Stimulated activated memory B cell treated with anti-CD40 and anti-IgM and Interleukin-4, amounts not matched to agents 10 μg/mL and 1 μg/mL and 100 μg/mL, for 72 hours (primary cell): ENCODE data around the gene FANCL.
"Not testable (repeated sequence)": the region's sequence is repeated elsewhere in the genome, so short reads cannot be mapped to it uniquely, and the experiment has no call there.

Experiments used
- ATAC-seq: fragments of 150-1000 bp; cut with Tn5 transposase; 2 replicates; pipeline ENCODE4 v1.10.0; 2021
- H3K27ac Mint-ChIP-seq: one replicate; pipeline ENCODE4 v1.8.0; 2022; ENCODE audit warnings: mild to moderate bottlenecking, mixed read lengths
- H3K27me3 Mint-ChIP-seq: one replicate; pipeline ENCODE4 v1.8.0; 2022; ENCODE audit warnings: mixed read lengths
- H3K36me3 Mint-ChIP-seq: one replicate; pipeline ENCODE4 v1.8.0; 2022; ENCODE audit warnings: mixed read lengths
- H3K4me1 Mint-ChIP-seq: one replicate; pipeline ENCODE4 v1.8.0; 2022; ENCODE audit warnings: mixed read lengths
- H3K4me3 Mint-ChIP-seq: one replicate; pipeline ENCODE4 v1.8.0; 2022; ENCODE audit warnings: mild to moderate bottlenecking, moderate library complexity, mixed read lengths
- H3K9me3 Mint-ChIP-seq: one replicate; pipeline ENCODE4 v1.8.0; 2022; ENCODE audit warnings: mixed read lengths

FANCL gene

DNA sequence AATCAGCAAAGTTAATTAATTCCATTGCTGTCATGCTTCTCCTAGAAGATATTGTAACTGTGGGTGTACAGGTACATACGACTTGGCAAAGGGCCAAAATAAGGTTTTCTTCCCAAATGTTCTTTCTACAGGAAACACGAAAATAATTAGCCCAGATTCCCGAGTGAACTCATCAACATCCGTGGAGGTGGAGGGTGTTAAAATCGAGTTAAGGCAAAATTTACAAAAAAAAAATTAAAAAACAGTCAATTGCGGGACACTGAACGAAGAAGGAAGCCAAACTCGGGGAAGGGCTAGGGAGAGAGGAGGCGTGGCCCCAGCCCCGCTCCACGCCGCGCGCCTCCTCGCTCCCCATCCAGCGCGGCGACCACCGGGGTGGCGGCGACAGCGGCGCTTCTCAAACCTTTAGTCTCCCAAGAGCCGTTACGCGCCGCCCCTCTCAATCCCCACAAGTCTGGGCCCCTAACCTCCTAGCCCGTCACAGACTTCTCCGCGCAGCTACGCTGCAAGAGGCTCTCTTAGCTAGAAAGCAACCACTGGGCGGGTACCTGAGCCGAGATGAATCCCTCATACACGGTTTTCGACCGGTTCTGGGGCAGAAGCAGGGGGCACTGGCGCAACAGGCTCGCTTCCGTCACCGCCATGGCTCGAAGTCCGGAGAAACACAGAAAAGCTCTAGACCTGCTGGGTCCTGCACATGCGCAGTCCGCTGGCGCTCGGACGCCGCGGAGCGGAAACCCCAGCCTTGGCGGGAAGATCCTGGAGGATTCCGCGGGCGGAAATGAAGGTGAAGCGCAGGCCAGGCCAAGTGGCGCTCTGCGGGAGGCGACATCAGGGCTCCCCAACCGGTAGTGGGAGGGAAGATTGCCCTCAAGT is at the start of gene FANCL:
Gene FANCL, minus strand, starts transcription at position 656 of the 876 bp plus-strand sequence. Its CDS starts 12 bp downstream, at position 644.
- Mint-ChIP-seq H3K9me3 (no peaks in the 10 kb centered on the region), H3K27me3 (no peaks in the 10 kb centered on the region), H3K4me3 (peak within 1 kb of the TSS; percentile 96), H3K36me3 (peaks cover 4% of the 10 kb centered on the region), H3K4me1 (peaks cover 42% of the 10 kb centered on the region), H3K27ac (peak within 1 kb of the TSS; percentile 97)
- ATAC-seq: peak; percentile 93

DNA sequence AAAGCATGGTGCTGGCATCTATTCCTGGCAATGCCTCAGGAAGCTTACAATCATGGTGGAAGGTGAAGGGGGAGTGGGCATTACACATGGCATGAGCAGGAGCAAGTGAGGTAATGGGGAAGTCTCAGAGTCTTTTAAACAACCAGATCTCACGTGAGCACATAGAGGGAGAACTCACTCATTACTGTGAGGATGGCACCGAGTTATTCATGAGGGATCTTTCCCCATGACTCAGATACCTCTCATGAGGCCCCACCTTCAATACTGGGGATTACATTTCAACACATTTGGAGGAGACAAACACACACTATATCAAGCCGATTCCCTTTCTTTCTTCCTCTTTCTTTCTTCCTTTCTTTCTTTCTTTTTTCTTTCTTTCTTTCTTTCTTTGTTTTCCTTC is 47.9 kb upstream of the FANCL start:
- Mint-ChIP-seq H3K27me3 (peaks cover 27% of the 10 kb centered on the region), H3K36me3 (no peaks in the 10 kb centered on the region)

DNA sequence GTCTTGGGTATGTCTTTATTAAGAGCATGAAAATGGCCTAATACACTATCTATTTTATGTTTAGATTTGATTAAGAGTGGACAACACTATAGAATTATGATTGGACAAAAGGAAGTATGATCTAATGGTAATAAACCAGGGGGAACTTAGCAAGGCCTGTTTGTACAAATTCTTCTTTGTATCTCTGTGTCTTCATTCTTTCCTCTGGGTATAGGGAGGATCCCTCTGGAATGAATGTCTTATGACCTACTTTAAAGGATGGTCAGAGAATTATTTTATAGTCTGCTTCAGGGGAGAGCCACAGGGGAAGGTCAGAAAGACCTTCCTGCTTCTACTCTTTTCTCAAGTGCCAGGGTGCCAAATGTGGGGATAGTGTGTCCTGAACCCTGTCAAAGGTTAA is 42.8 kb upstream of the FANCL start:
- peaks cover 2% of the 10 kb centered on the region for H3K27me3 Mint-ChIP-seq
- no peaks in the 10 kb centered on the region for H3K9me3 Mint-ChIP-seq
- no peak for ATAC-seq
- no peak overlapping the region for H3K27ac Mint-ChIP-seq
- no peak overlapping the region for H3K4me3 Mint-ChIP-seq
- no peaks in the 10 kb centered on the region for H3K4me1 Mint-ChIP-seq
- H3K36me3 Mint-ChIP-seq: no peaks in the 10 kb centered on the region

More for the DNA sequence above, 47.9 kb upstream of the FANCL start:
- H3K4me3 Mint-ChIP-seq: no peak overlapping the region
- no peak for ATAC-seq
- no peaks in the 10 kb centered on the region for H3K9me3 Mint-ChIP-seq
- peaks cover 6% of the 10 kb centered on the region for H3K4me1 Mint-ChIP-seq
- no peak overlapping the region for H3K27ac Mint-ChIP-seq

GRCh38 chr2:58275144-58275543 is 34.0 kb upstream of the FANCL start:
- not testable (repeated sequence) for H3K27ac Mint-ChIP-seq, H3K4me1 Mint-ChIP-seq, H3K36me3 Mint-ChIP-seq, H3K9me3 Mint-ChIP-seq, H3K27me3 Mint-ChIP-seq, ATAC-seq, H3K4me3 Mint-ChIP-seq

DNA sequence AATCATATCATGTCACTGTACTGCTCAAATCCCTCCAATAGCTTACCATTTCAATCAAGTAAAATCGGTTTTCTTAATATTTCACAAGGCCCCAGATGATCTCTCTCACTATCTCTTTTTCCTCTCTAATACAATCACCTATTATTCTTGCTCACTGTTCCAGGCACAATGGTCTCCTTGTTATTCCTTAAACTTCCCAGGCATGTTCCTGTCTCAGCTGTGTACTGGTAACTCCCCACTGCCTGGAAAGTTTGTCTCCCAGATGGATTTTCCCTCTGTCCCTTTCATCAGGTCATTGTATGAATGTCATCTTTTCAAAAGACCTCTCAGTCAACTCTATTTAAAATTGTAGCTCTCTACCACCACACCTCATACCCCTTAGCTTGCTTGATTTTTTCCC is 30.7 kb upstream of the FANCL start:
- Mint-ChIP-seq H3K27me3 (no peaks in the 10 kb centered on the region), H3K4me1 (no peaks in the 10 kb centered on the region), H3K36me3 (no peaks in the 10 kb centered on the region), H3K9me3 (no peaks in the 10 kb centered on the region), H3K4me3 (no peak overlapping the region), H3K27ac (no peak overlapping the region)
- no peak for ATAC-seq

DNA sequence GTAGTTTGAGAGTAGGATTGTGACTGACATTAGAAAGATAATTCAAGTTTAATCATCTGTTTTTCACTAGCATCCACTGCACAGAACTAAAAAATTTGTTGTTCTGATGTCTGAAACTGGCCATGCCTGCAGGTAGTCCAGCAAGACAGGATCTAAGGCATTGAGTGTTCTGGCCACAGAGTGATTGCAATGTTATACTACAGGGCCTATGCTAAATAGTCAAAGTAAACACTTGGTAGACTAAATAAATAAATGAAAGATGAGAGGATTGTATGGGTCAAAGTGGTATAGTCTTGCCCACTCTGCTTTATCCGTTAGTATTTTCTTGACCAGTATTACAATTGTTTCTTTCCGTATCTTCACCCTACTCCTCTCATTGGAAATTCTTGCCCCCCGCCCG is 27.6 kb upstream of the FANCL start:
- Mint-ChIP-seq H3K27ac (no peak overlapping the region), H3K9me3 (no peaks in the 10 kb centered on the region), H3K4me3 (no peak overlapping the region), H3K27me3 (no peaks in the 10 kb centered on the region), H3K36me3 (no peaks in the 10 kb centered on the region), H3K4me1 (no peaks in the 10 kb centered on the region)
- ATAC-seq: no peak

GRCh38 chr2:58266211-58266610 is 25.1 kb upstream of the FANCL start:
- no peaks in the 10 kb centered on the region for H3K4me1 Mint-ChIP-seq
- no peak for ATAC-seq
- no peaks in the 10 kb centered on the region for H3K27me3 Mint-ChIP-seq
- H3K9me3 Mint-ChIP-seq: no peaks in the 10 kb centered on the region
- H3K36me3 Mint-ChIP-seq: no peaks in the 10 kb centered on the region
- H3K4me3 Mint-ChIP-seq: no peak overlapping the region
- H3K27ac Mint-ChIP-seq: no peak overlapping the region

DNA sequence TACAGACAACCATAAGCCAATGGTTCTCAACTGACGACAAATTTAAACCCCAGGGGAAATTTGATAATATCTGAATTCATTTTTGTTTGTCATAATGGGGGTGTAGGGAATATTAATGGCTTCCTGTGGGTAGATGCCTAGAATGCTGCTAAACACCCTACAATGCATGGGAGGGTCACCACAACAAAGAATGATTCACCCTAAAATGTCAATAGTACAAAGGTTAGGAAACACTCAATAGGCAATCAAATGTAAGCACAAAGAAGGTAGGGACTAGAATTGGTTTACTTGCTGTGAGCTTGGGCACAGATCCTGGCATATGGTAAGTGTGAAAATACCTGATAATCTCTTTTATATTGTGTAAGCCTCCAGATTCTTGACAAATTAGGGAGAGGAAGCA is 20.1 kb upstream of the FANCL start:
- Mint-ChIP-seq H3K36me3 (no peaks in the 10 kb centered on the region), H3K9me3 (peaks cover 2% of the 10 kb centered on the region), H3K27me3 (peaks cover 6% of the 10 kb centered on the region), H3K27ac (no peak overlapping the region), H3K4me1 (no peaks in the 10 kb centered on the region), H3K4me3 (no peak overlapping the region)
- no peak for ATAC-seq

GRCh38 chr2:58258456-58258855 is 17.3 kb upstream of the FANCL start:
- not testable (repeated sequence) for H3K4me1 Mint-ChIP-seq, H3K9me3 Mint-ChIP-seq, H3K4me3 Mint-ChIP-seq, H3K27ac Mint-ChIP-seq, H3K36me3 Mint-ChIP-seq
- H3K27me3 Mint-ChIP-seq: peaks cover 18% of the 10 kb centered on the region
- peak; percentile 47 for ATAC-seq

DNA sequence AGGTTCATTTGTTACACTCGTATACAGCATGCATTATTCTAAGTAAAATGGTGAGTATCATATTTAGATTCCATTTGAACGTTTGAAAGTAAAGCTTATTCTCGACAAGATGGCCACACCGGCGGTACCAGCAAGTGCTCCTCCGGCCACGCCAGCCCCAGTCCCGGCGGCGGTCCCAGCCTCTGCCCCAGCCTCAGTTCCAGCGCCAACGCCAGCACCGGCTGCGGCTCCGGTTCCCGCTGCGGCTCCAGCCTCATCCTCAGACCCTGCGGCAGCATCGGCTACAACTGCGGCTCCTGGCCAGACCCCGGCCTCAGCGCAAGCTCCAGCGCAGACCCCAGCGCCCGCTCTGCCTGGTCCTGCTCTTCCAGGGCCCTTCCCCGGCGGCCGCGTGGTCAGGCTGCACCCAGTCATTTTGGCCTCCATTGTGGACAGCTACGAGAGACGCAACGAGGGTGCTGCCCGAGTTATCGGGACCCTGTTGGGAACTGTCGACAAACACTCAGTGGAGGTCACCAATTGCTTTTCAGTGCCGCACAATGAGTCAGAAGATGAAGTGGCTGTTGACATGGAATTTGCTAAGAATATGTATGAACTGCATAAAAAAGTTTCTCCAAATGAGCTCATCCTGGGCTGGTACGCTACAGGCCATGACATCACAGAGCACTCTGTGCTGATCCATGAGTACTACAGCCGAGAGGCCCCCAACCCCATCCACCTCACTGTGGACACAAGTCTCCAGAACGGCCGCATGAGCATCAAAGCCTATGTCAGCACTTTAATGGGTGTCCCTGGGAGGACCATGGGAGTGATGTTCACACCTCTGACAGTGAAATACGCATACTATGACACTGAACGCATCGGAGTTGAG is 10.4 kb upstream of the FANCL start:
- H3K27ac Mint-ChIP-seq, H3K36me3 Mint-ChIP-seq, H3K9me3 Mint-ChIP-seq, H3K4me1 Mint-ChIP-seq, H3K4me3 Mint-ChIP-seq: not testable (repeated sequence)
- ATAC-seq: peak; percentile 16
- peaks cover 16% of the 10 kb centered on the region for H3K27me3 Mint-ChIP-seq

- peaks cover 36% of the 10 kb centered on the region for H3K4me1 Mint-ChIP-seq
- no peak for ATAC-seq
- H3K27ac Mint-ChIP-seq: peak overlapping the region; percentile 97
- H3K36me3 Mint-ChIP-seq: no peaks in the 10 kb centered on the region
- H3K4me3 Mint-ChIP-seq: peak overlapping the region; percentile 96
- no peaks in the 10 kb centered on the region for H3K9me3 Mint-ChIP-seq
- H3K27me3 Mint-ChIP-seq: no peaks in the 10 kb centered on the region
Measured at GRCh38 chr2:58241546-58241864, 380 bp upstream of the FANCL start.

GRCh38 chr2:58239243-58239925 is 1.7 kb downstream of the FANCL start:
- Mint-ChIP-seq H3K36me3 (peaks cover 16% of the 10 kb centered on the region), H3K4me3 (peak overlapping the region; percentile 32), H3K4me1 (peaks cover 57% of the 10 kb centered on the region), H3K27me3 (no peaks in the 10 kb centered on the region), H3K9me3 (no peaks in the 10 kb centered on the region), H3K27ac (no peak overlapping the region)
- ATAC-seq: no peak

- peaks cover 16% of the 10 kb centered on the region for H3K36me3 Mint-ChIP-seq
- H3K27me3 Mint-ChIP-seq: no peaks in the 10 kb centered on the region
- no peak overlapping the region for H3K27ac Mint-ChIP-seq
- H3K9me3 Mint-ChIP-seq: no peaks in the 10 kb centered on the region
- no peak for ATAC-seq
- peaks cover 71% of the 10 kb centered on the region for H3K4me1 Mint-ChIP-seq
- H3K4me3 Mint-ChIP-seq: no peak overlapping the region
Measured at GRCh38 chr2:58237741-58238140, 3.4 kb downstream of the FANCL start.

- Mint-ChIP-seq H3K4me1 (peaks cover 76% of the 10 kb centered on the region), H3K4me3 (no peak overlapping the region), H3K9me3 (no peaks in the 10 kb centered on the region), H3K27ac (peak overlapping the region; percentile 17), H3K36me3 (peaks cover 21% of the 10 kb centered on the region), H3K27me3 (no peaks in the 10 kb centered on the region)
- no peak for ATAC-seq
Measured at GRCh38 chr2:58235984-58236383, 5.1 kb downstream of the FANCL start.

- no peaks in the 10 kb centered on the region for H3K27me3 Mint-ChIP-seq
- H3K27ac Mint-ChIP-seq: peak overlapping the region; percentile 17
- H3K4me1 Mint-ChIP-seq: peaks cover 74% of the 10 kb centered on the region
- no peaks in the 10 kb centered on the region for H3K9me3 Mint-ChIP-seq
- ATAC-seq: no peak
- H3K4me3 Mint-ChIP-seq: no peak overlapping the region
- peaks cover 29% of the 10 kb centered on the region for H3K36me3 Mint-ChIP-seq
Measured at GRCh38 chr2:58235170-58235569, 6.0 kb downstream of the FANCL start.
